WTC11 (cell line): ENCODE results near the gene CYB561D1. TPM values are rescaled to one million over a fixed set of nuclear protein-coding genes. Genes with fewer than 3 reads are reported as not detected.

Experiments
- ATAC-seq: fragments of 200-7000 bp; cut with Tn5 transposase; 2 replicates; pipeline ENCODE4 v1.10.0; 2021; ENCODE audit warnings: mild to moderate bottlenecking, moderate library complexity
- CTCF ChIA-PET: fragments of 300-600 bp; sonication (Branson Sonifier 250); formaldehyde crosslinking; loops from one replicate; lab custom pipeline; 2021; ENCODE audit warnings: antibody characterized with exemption; lab: Charles Lee
- POLR2A ChIA-PET: fragments of 350-600 bp; sonication (Branson Sonifier 250); formaldehyde crosslinking; loops from one replicate; lab custom pipeline; 2021; ENCODE audit warnings: antibody characterized with exemption; lab: Charles Lee
- DNase-seq: peaks from one replicate; pipeline ENCODE4 v3.0.0; 2021; ENCODE audit warnings: low spot score
- H3K27ac Mint-ChIP-seq: 2 replicates; pipeline ENCODE4 v1.8.0; 2021; ENCODE audit warnings: mixed read lengths
- H3K27me3 Mint-ChIP-seq: 2 replicates; pipeline ENCODE4 v1.8.0; 2021; ENCODE audit warnings: low read depth, mild to moderate bottlenecking, moderate library complexity, mixed read lengths
- H3K36me3 Mint-ChIP-seq: 2 replicates; pipeline ENCODE4 v1.8.0; 2021; ENCODE audit warnings: mixed read lengths
- H3K4me1 Mint-ChIP-seq: 2 replicates; pipeline ENCODE4 v1.8.0; 2022; ENCODE audit warnings: mixed read lengths
- H3K4me3 Mint-ChIP-seq: 2 replicates; pipeline ENCODE4 v1.8.0; 2021; ENCODE audit warnings: mild to moderate bottlenecking, moderate library complexity, mixed read lengths
- H3K9me3 Mint-ChIP-seq: 2 replicates; pipeline ENCODE4 v1.8.0; 2021; ENCODE audit warnings: mixed read lengths
- ATF6 ChIP-seq: sonication (generic); formaldehyde crosslinking; IDR thresholded peaks from 2 replicates; pipeline ENCODE4 v1.8.1; 2023; ENCODE audit warnings: mild to moderate bottlenecking, missing genetic modification reagents
- CBFB ChIP-seq: sonication (generic); formaldehyde crosslinking; IDR thresholded peaks from 2 replicates; pipeline ENCODE4 v1.8.1; 2022; ENCODE audit warnings: mild to moderate bottlenecking, low read depth, missing genetic modification reagents
- CREB1 ChIP-seq: sonication (generic); formaldehyde crosslinking; IDR thresholded peaks from 2 replicates; pipeline ENCODE4 v1.8.0; 2023; ENCODE audit warnings: mild to moderate bottlenecking, missing genetic modification reagents
- ESRRA ChIP-seq: sonication (generic); formaldehyde crosslinking; IDR thresholded peaks from 2 replicates; pipeline ENCODE4 v1.8.1; 2022; ENCODE audit warnings: mild to moderate bottlenecking, missing genetic modification reagents, borderline replicate concordance
- GABPB1 ChIP-seq: sonication (generic); formaldehyde crosslinking; IDR thresholded peaks from 2 replicates; pipeline ENCODE4 v1.8.1; 2023; ENCODE audit warnings: mild to moderate bottlenecking, missing genetic modification reagents
- HMGA2 ChIP-seq: fragments of 250-450 bp; sonication (Bioruptor Pico); IDR thresholded peaks from 2 replicates; pipeline ENCODE4 v1.4.0; 2021; ENCODE audit warnings: mild to moderate bottlenecking, moderate library complexity
- MYBL2 ChIP-seq: sonication (generic); formaldehyde crosslinking; IDR thresholded peaks from 2 replicates; pipeline ENCODE4 v1.8.1; 2023; ENCODE audit warnings: mild to moderate bottlenecking, moderate library complexity, missing genetic modification reagents
- NFYB ChIP-seq: sonication (generic); formaldehyde crosslinking; conservative IDR thresholded peaks from 2 replicates; pipeline ENCODE4 v1.8.0; 2022; ENCODE audit warnings: low read depth, missing genetic modification reagents
- ZBTB21 ChIP-seq: sonication (generic); formaldehyde crosslinking; IDR thresholded peaks from 2 replicates; pipeline ENCODE4 v1.8.1; 2023; ENCODE audit warnings: mild to moderate bottlenecking, missing genetic modification reagents, borderline replicate concordance
- ZNF138 ChIP-seq: sonication (generic); formaldehyde crosslinking; conservative IDR thresholded peaks from 2 replicates; pipeline ENCODE4 v1.8.1; 2022; ENCODE audit warnings: mild to moderate bottlenecking, moderate library complexity, missing genetic modification reagents
- ZNF317 ChIP-seq: sonication (generic); formaldehyde crosslinking; IDR thresholded peaks from 2 replicates; pipeline ENCODE4 v1.8.1; 2023; ENCODE audit warnings: low read depth, mild to moderate bottlenecking, moderate library complexity, missing genetic modification reagents, borderline replicate concordance
- ZNF396 ChIP-seq: fragments of 250-450 bp; sonication (Bioruptor Pico); IDR thresholded peaks from 2 replicates; pipeline ENCODE4 v1.8.0; 2021; ENCODE audit warnings: mild to moderate bottlenecking, moderate library complexity, borderline replicate concordance
- ZNF532 ChIP-seq: fragments of 250-450 bp; sonication (Bioruptor Pico); IDR thresholded peaks from 2 replicates; pipeline ENCODE4 v1.9.0; 2021; ENCODE audit warnings: mild to moderate bottlenecking, borderline replicate concordance
- total RNA-seq: library from RNA; stranded (reverse); gene quantifications from 3 replicates; pipeline ENCODE4 v1.2.3, GENCODE V29; 2021
- TF ChIP-seq, protein P1 (sequence below): sonication (generic); formaldehyde crosslinking; IDR thresholded peaks from 2 replicates; pipeline ENCODE4 v1.8.1; 2022; ENCODE audit warnings: missing genetic modification reagents, borderline replicate concordance
- TF ChIP-seq, protein P2 (sequence below): sonication (generic); formaldehyde crosslinking; IDR thresholded peaks from 2 replicates; pipeline ENCODE4 v1.8.1; 2022; ENCODE audit warnings: low read depth, mild to moderate bottlenecking, moderate library complexity, missing genetic modification reagents, borderline replicate concordance
- TF ChIP-seq, protein P3 (sequence below): sonication (generic); formaldehyde crosslinking; IDR thresholded peaks from 2 replicates; pipeline ENCODE4 v1.8.0; 2023; ENCODE audit warnings: missing genetic modification reagents
- TF ChIP-seq, protein P4 (sequence below): sonication (generic); formaldehyde crosslinking; IDR thresholded peaks from 2 replicates; pipeline ENCODE4 v1.8.0; 2022; ENCODE audit warnings: mild to moderate bottlenecking, missing genetic modification reagents
- TF ChIP-seq, protein P5 (sequence below): sonication (generic); formaldehyde crosslinking; IDR thresholded peaks from 2 replicates; pipeline ENCODE4 v1.8.0; 2023; ENCODE audit warnings: missing genetic modification reagents, mild to moderate bottlenecking, borderline replicate concordance

The CYB561D1 gene
- total RNA-seq, 1 experiment from 2014 or later = 6.7 TPM

GRCh38 chr1:109538827-109539555 lies 45.1 kb downstream of the CYB561D1 start:
- POLR2A ChIA-PET = interaction anchor here (2.1 kb wide), 1 partner anchor 10 kb away, joined by 5 read pairs; the partner anchor contains the start of gene GNAI3
- H3K27ac Mint-ChIP-seq = no peak overlapping the region
- ATAC-seq = no peak

GRCh38 chr1:109539676-109540075 lies 45.8 kb downstream of the CYB561D1 start, which contains the start of gene GPR61:
Gene GPR61 (plus strand): TSS chr1:109539872. CDS start chr1:109543023, 3,151 bp downstream.
- Mint-ChIP-seq H3K4me3 (no peak within 1 kb of the TSS), H3K4me1 (peaks cover 8% of the 10 kb centered on the region), H3K27ac (no peak within 1 kb of the TSS), H3K36me3 (no peaks in the 10 kb centered on the region), H3K9me3 (no peaks in the 10 kb centered on the region), H3K27me3 (no peaks in the 10 kb centered on the region; the same call in none of the 2 replicates)
- POLR2A ChIA-PET = no interaction called here
- CTCF ChIA-PET = interaction anchor here (1.2 to 16.4 kb wide), 4 partner anchors 9 to 100 kb away, joined by 4 to 740 read pairs (median 53); partner anchors contain the start of genes CYB561D1 and GNAI3
- no peak for DNase-seq
- peak; percentile 83 for ATAC-seq
- TF ChIP-seq ZNF138 (CRISPR knock-in tag) = no peak
- TF ChIP-seq, protein P1, sequence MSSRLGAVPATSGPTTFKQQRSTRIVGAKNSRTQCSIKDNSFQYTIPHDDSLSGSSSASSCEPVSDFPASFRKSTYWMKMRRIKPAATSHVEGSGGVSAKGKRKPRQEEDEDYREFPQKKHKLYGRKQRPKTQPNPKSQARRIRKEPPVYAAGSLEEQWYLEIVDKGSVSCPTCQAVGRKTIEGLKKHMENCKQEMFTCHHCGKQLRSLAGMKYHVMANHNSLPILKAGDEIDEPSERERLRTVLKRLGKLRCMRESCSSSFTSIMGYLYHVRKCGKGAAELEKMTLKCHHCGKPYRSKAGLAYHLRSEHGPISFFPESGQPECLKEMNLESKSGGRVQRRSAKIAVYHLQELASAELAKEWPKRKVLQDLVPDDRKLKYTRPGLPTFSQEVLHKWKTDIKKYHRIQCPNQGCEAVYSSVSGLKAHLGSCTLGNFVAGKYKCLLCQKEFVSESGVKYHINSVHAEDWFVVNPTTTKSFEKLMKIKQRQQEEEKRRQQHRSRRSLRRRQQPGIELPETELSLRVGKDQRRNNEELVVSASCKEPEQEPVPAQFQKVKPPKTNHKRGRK = no peak
- TF ChIP-seq ZNF532 (CRISPR knock-in tag) = no peak
- TF ChIP-seq ZNF396 (CRISPR knock-in tag) = no peak
- TF ChIP-seq NFYB = no peak
- TF ChIP-seq, protein P2, sequence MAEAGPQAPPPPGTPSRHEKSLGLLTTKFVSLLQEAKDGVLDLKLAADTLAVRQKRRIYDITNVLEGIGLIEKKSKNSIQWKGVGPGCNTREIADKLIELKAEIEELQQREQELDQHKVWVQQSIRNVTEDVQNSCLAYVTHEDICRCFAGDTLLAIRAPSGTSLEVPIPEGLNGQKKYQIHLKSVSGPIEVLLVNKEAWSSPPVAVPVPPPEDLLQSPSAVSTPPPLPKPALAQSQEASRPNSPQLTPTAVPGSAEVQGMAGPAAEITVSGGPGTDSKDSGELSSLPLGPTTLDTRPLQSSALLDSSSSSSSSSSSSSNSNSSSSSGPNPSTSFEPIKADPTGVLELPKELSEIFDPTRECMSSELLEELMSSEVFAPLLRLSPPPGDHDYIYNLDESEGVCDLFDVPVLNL (CRISPR knock-in tag) = no peak
- TF ChIP-seq GABPB1 (CRISPR knock-in tag) = no peak
- TF ChIP-seq ATF6 (CRISPR knock-in tag) = no peak
- TF ChIP-seq CBFB = no peak
- no peak for TF ChIP-seq HMGA2
- TF ChIP-seq, protein P3, sequence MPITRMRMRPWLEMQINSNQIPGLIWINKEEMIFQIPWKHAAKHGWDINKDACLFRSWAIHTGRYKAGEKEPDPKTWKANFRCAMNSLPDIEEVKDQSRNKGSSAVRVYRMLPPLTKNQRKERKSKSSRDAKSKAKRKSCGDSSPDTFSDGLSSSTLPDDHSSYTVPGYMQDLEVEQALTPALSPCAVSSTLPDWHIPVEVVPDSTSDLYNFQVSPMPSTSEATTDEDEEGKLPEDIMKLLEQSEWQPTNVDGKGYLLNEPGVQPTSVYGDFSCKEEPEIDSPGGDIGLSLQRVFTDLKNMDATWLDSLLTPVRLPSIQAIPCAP (CRISPR knock-in tag) = no peak

More at GRCh38 chr1:109538827-109539555, 45.1 kb downstream of the CYB561D1 start:
- no peak overlapping the region for H3K4me3 Mint-ChIP-seq
- H3K9me3 Mint-ChIP-seq = no peaks in the 10 kb centered on the region
- CTCF ChIA-PET = interaction anchor here (1.2 to 16.4 kb wide), 6 partner anchors 9 to 101 kb away, joined by 3 to 740 read pairs (median 5); partner anchors contain the start of genes CYB561D1 and GNAI3
- peaks cover 8% of the 10 kb centered on the region for H3K4me1 Mint-ChIP-seq
- H3K27me3 Mint-ChIP-seq = no peaks in the 10 kb centered on the region; the same call in none of the 2 replicates
- DNase-seq = no peak
- no peak for TF ChIP-seq NFYB
- no peak for TF ChIP-seq ESRRA (CRISPR knock-in tag)
- no peak for TF ChIP-seq ZNF317
- no peak for TF ChIP-seq ZBTB21 (CRISPR knock-in tag)
- no peak for TF ChIP-seq ZNF138 (CRISPR knock-in tag)
- no peak for TF ChIP-seq MYBL2 (CRISPR knock-in tag)
- TF ChIP-seq, protein P4, sequence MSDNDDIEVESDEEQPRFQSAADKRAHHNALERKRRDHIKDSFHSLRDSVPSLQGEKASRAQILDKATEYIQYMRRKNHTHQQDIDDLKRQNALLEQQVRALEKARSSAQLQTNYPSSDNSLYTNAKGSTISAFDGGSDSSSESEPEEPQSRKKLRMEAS (CRISPR knock-in tag) = no peak
- no peak for TF ChIP-seq CREB1 (CRISPR knock-in tag)
- TF ChIP-seq, protein P5, sequence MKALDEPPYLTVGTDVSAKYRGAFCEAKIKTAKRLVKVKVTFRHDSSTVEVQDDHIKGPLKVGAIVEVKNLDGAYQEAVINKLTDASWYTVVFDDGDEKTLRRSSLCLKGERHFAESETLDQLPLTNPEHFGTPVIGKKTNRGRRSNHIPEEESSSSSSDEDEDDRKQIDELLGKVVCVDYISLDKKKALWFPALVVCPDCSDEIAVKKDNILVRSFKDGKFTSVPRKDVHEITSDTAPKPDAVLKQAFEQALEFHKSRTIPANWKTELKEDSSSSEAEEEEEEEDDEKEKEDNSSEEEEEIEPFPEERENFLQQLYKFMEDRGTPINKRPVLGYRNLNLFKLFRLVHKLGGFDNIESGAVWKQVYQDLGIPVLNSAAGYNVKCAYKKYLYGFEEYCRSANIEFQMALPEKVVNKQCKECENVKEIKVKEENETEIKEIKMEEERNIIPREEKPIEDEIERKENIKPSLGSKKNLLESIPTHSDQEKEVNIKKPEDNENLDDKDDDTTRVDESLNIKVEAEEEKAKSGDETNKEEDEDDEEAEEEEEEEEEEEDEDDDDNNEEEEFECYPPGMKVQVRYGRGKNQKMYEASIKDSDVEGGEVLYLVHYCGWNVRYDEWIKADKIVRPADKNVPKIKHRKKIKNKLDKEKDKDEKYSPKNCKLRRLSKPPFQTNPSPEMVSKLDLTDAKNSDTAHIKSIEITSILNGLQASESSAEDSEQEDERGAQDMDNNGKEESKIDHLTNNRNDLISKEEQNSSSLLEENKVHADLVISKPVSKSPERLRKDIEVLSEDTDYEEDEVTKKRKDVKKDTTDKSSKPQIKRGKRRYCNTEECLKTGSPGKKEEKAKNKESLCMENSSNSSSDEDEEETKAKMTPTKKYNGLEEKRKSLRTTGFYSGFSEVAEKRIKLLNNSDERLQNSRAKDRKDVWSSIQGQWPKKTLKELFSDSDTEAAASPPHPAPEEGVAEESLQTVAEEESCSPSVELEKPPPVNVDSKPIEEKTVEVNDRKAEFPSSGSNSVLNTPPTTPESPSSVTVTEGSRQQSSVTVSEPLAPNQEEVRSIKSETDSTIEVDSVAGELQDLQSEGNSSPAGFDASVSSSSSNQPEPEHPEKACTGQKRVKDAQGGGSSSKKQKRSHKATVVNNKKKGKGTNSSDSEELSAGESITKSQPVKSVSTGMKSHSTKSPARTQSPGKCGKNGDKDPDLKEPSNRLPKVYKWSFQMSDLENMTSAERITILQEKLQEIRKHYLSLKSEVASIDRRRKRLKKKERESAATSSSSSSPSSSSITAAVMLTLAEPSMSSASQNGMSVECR (CRISPR knock-in tag) = no peak
- H3K36me3 Mint-ChIP-seq = no peaks in the 10 kb centered on the region
